SH-SY5Y (cell line): ENCODE results near the gene STS.

ENCODE experiments used
- GATA2 ChIP-seq: IDR thresholded peaks from 2 replicates; pipeline ENCODE4 v1.6.1; 2011; ENCODE audit warnings: mild to moderate bottlenecking, low read depth, low read length
- GATA3 ChIP-seq: IDR thresholded peaks from 2 replicates; pipeline ENCODE4 v1.6.1; 2011; ENCODE audit warnings: low read depth, mild to moderate bottlenecking, low read length, moderate library complexity

STS gene

GRCh38 chrX:7120878-7121219, 26.7 kb upstream of the STS start:
- no peak for TF ChIP-seq GATA2
- TF ChIP-seq GATA3, result no peak

- TF ChIP-seq GATA2 (no peak), GATA3 (no peak)
These were observed 20.5 kb upstream of the STS start for GRCh38 chrX:7127056-7127455.

- TF ChIP-seq GATA3 (no peak), GATA2 (no peak)
These were observed 15.9 kb upstream of the STS start for GRCh38 chrX:7131621-7132020.

GRCh38 chrX:7132335-7133049, 15.0 kb upstream of the STS start:
- TF ChIP-seq GATA2 (no peak), GATA3 (no peak)

- TF ChIP-seq GATA3 (no peak), GATA2 (no peak)
These were observed 14.5 kb upstream of the STS start for GRCh38 chrX:7133050-7133440.

GRCh38 chrX:7134981-7135380, 12.5 kb upstream of the STS start:
- TF ChIP-seq GATA2, result no peak
- no peak for TF ChIP-seq GATA3

GRCh38 chrX:7139202-7140081, 8.1 kb upstream of the STS start:
- TF ChIP-seq GATA2 (no peak), GATA3 (no peak)

GRCh38 chrX:7143076-7143475, 4.4 kb upstream of the STS start:
- TF ChIP-seq GATA2 (no peak), GATA3 (no peak)

- no peak for TF ChIP-seq GATA3
These were observed 3.5 kb upstream of the STS start for GRCh38 chrX:7143941-7144525.

- TF ChIP-seq GATA3 (no peak), GATA2 (no peak)
These were observed 2.1 kb upstream of the STS start for GRCh38 chrX:7145454-7145853.

- TF ChIP-seq GATA3, result no peak
- TF ChIP-seq GATA2, result no peak
These were observed 1.4 kb upstream of the STS start for GRCh38 chrX:7146020-7146702.

GRCh38 chrX:7146703-7147412, 654 bp upstream of the STS start:
- TF ChIP-seq GATA3, result no peak
- no peak for TF ChIP-seq GATA2

GRCh38 chrX:7147978-7148854, 704 bp downstream of the STS start, which contains the start of gene PUDP:
PUDP (minus strand) TSS chrX:7148153; CDS start chrX:7148113, 40 bp downstream.
- no peak for TF ChIP-seq GATA2
